PFSK-1 (cell line): ENCODE measurements around the gene OPN3.

Experiments used
- REST ChIP-seq, 2 experiments: IDR thresholded peaks; 2 replicates each; pipeline versions ENCODE4 v1.6.1 to v1.8.0; 2011 to 2012; ENCODE audit warnings: low read depth in 2 of 2, low read length in 2 of 2, control low read depth in 1 of 2, inconsistent platforms in 1 of 2, mild to moderate bottlenecking in 1 of 2, moderate library complexity in 1 of 2; ENCODE audit not compliant: insufficient read depth in 1 of 2
- SIN3A ChIP-seq: IDR thresholded peaks from 2 replicates; pipeline ENCODE4 v1.6.1; 2012; ENCODE audit warnings: mild to moderate bottlenecking, low read length, moderate library complexity, borderline replicate concordance; ENCODE audit not compliant: insufficient read depth
- TAF1 ChIP-seq: IDR thresholded peaks from 2 replicates; pipeline ENCODE4 v1.6.1; 2012; ENCODE audit warnings: low read length, control low read depth, borderline replicate concordance; ENCODE audit not compliant: insufficient read depth

- TF ChIP-seq TAF1 (no peak), SIN3A (no peak), REST (IDR thresholded peaks at IDR 0.05; ENCODE audit: insufficient read depth in 1 of 2, low read depth in 2 of 2, low read length in 2 of 2) (no peak)
These were observed 15.2 kb downstream of the OPN3 start for GRCh38 chr1:241624935-241625334.
